ENCODE measurements around the gene ITIH4. TPM values are rescaled to one million over a fixed set of nuclear protein-coding genes. Genes with fewer than 3 reads are reported as not detected.

Gene ITIH4
- total RNA-seq, 1 donor from 2014 or later = 9.8 TPM

- peaks cover 32 to 48% of the 10 kb centered on the region in 2 donors for H3K4me1 ChIP-seq
- intact Hi-C loops (cut with DNase I) = loop anchor here (1.0 to 5.0 kb wide), 2 partner anchors 14 to 59 kb away; partner anchors contain the start of gene NEK4
- peaks cover 3% of the 10 kb centered on the region in 2 donors for H3K36me3 ChIP-seq
- H3K9me3 ChIP-seq = no peaks in the 10 kb centered on the region
- no peak for TF ChIP-seq CTCF (IDR thresholded peaks at IDR 0.05)
- peak; percentile 49 to 92 for DNase-seq (ENCODE audit: low spot score in 2 of 2)
- H3K27ac ChIP-seq = peak overlapping the region; percentile 81 to 95
- peak overlapping the region; percentile 1 to 27 for H3K4me3 ChIP-seq
- H3K27me3 ChIP-seq = no peaks in the 10 kb centered on the region
Observed at GRCh38 chr3:52831500-52832301, 1.2 kb upstream of the ITIH4 start.

- peaks cover 0 to 5% of the 10 kb centered on the region in 2 donors for H3K36me3 ChIP-seq
- no peak for TF ChIP-seq CTCF (IDR thresholded peaks at IDR 0.05)
- H3K27ac ChIP-seq = peak overlapping the region; percentile 24 to 95
- no peaks in the 10 kb centered on the region for H3K9me3 ChIP-seq
- no peaks in the 10 kb centered on the region for H3K27me3 ChIP-seq
- intact Hi-C loops (cut with DNase I) = loop anchor here (5.0 kb wide), 1 partner anchor 58 kb away; the partner anchor contains the start of gene NEK4
- no peak for DNase-seq (ENCODE audit: low spot score in 2 of 2)
- H3K4me1 ChIP-seq = peaks cover 26 to 33% of the 10 kb centered on the region in 2 donors
- no peak overlapping the region for H3K4me3 ChIP-seq
Observed at GRCh38 chr3:52829906-52830463, 487 bp downstream of the ITIH4 start.

- DNase-seq (ENCODE audit: low spot score in 2 of 2) = no peak
- intact Hi-C loops (cut with DNase I) = no loop called here
- H3K4me1 ChIP-seq = peaks cover 26 to 30% of the 10 kb centered on the region in 2 donors
- peaks cover under 1 to 10% of the 10 kb centered on the region in 2 donors for H3K36me3 ChIP-seq
- no peak overlapping the region for H3K4me3 ChIP-seq
- H3K9me3 ChIP-seq = no peaks in the 10 kb centered on the region
- H3K27me3 ChIP-seq = no peaks in the 10 kb centered on the region
- TF ChIP-seq CTCF (IDR thresholded peaks at IDR 0.05) = no peak
- H3K27ac ChIP-seq = no peak overlapping the region
Observed at GRCh38 chr3:52829482-52829881, 990 bp downstream of the ITIH4 start.

GRCh38 chr3:52827866-52828376 lies 2.6 kb downstream of the ITIH4 start:
- intact Hi-C loops (cut with DNase I) = no loop called here
- H3K4me1 ChIP-seq = peaks cover 26 to 28% of the 10 kb centered on the region in 2 donors
- peaks cover 12 to 25% of the 10 kb centered on the region in 2 donors for H3K36me3 ChIP-seq
- H3K27me3 ChIP-seq = no peaks in the 10 kb centered on the region
- no peak overlapping the region for H3K27ac ChIP-seq
- no peaks in the 10 kb centered on the region for H3K9me3 ChIP-seq
- no peak for TF ChIP-seq CTCF (IDR thresholded peaks at IDR 0.05)
- DNase-seq (ENCODE audit: low spot score in 2 of 2) = no peak
- no peak overlapping the region for H3K4me3 ChIP-seq

GRCh38 chr3:52827441-52827840 lies 3.0 kb downstream of the ITIH4 start:
- peaks cover 15 to 27% of the 10 kb centered on the region in 2 donors for H3K36me3 ChIP-seq
- intact Hi-C loops (cut with DNase I) = no loop called here
- no peak for DNase-seq (ENCODE audit: low spot score in 2 of 2)
- H3K27ac ChIP-seq = no peak overlapping the region
- no peak for TF ChIP-seq CTCF (IDR thresholded peaks at IDR 0.05)
- H3K4me1 ChIP-seq = peaks cover 21 to 23% of the 10 kb centered on the region in 2 donors
- no peaks in the 10 kb centered on the region for H3K27me3 ChIP-seq
- no peaks in the 10 kb centered on the region for H3K9me3 ChIP-seq
- H3K4me3 ChIP-seq = no peak overlapping the region
